ENCODE data around the gene CNNM1.

GRCh38 chr10:99343262-99343661 is 14.1 kb downstream of the CNNM1 start:
- no peak for TF ChIP-seq CTCF (IDR thresholded peaks at IDR 0.05; ENCODE audit: poor library complexity)
- no peak for TF ChIP-seq EZH2 (IDR thresholded peaks at IDR 0.05; ENCODE audit: borderline replicate concordance)
- TF ChIP-seq EZH2phosphoT487 (IDR thresholded peaks at IDR 0.05; ENCODE audit: low read depth, severe bottlenecking, unreplicated experiment): no peak
